GM12874 (cell line): ENCODE measurements around the gene PNMA8B.
A peak's percentile ranks its signal among the peaks of the same experiment; 100 is the strongest.

Experiments
- CTCF ChIP-seq: IDR thresholded peaks from 2 replicates; pipeline ENCODE4 v1.5.1; 2011; ENCODE audit warnings: low read depth, mild to moderate bottlenecking, control low read depth, low read length, moderate library complexity; ENCODE audit not compliant: insufficient read depth

PNMA8B gene

GRCh38 chr19:46495786-46496099 lies at the start of gene PNMA8B:
Gene PNMA8B (minus strand): TSS chr19:46495867. CDS start chr19:46495465, 402 bp downstream.
- no peak for TF ChIP-seq CTCF

GRCh38 chr19:46544651-46545050 lies 49.0 kb upstream of the PNMA8B start:
- TF ChIP-seq CTCF, result no peak

GRCh38 chr19:46542428-46543230 lies 47.0 kb upstream of the PNMA8B start:
- peak; percentile 77 for TF ChIP-seq CTCF

- TF ChIP-seq CTCF, result peak; percentile 89
Measured at GRCh38 chr19:46537136-46538097, 41.8 kb upstream of the PNMA8B start.

GRCh38 chr19:46536391-46536790 lies 40.7 kb upstream of the PNMA8B start:
- TF ChIP-seq CTCF, result no peak

- no peak for TF ChIP-seq CTCF
Measured at GRCh38 chr19:46533621-46534081, 38.0 kb upstream of the PNMA8B start.

- no peak for TF ChIP-seq CTCF
Measured at GRCh38 chr19:46533078-46533620, 37.5 kb upstream of the PNMA8B start.
